Hepatocyte (in vitro differentiated cells): ENCODE measurements around the gene BACH2. TPM values are rescaled to one million over a fixed set of nuclear protein-coding genes. Genes with fewer than 3 reads are reported as not detected.

Source experiments
- DNase-seq: peaks from one replicate; pipeline ENCODE4 v3.0.0-alpha.2; 2016; ENCODE audit warnings: low spot score
- H2AFZ ChIP-seq: fragments of 200-600 bp; sonication (generic); 2 replicates; pipeline ENCODE4 v1.6.0; 2016; ENCODE audit warnings: antibody characterized with exemption, mild to moderate bottlenecking
- H3K27ac ChIP-seq: fragments of 200-600 bp; sonication (generic); 2 replicates; pipeline ENCODE4 v1.5.1; 2016; ENCODE audit warnings: mild to moderate bottlenecking
- H3K27me3 ChIP-seq: fragments of 200-600 bp; sonication (generic); 2 replicates; pipeline ENCODE4 v1.6.1; 2016
- H3K36me3 ChIP-seq: fragments of 200-600 bp; sonication (generic); replicated peaks from 2 replicates; pipeline ENCODE4 v1.5.1; 2016; ENCODE audit warnings: low read depth; ENCODE audit not compliant: insufficient read depth
- H3K4me1 ChIP-seq: fragments of 200-600 bp; sonication (generic); 2 replicates; pipeline ENCODE4 v1.5.1; 2016; ENCODE audit warnings: mild to moderate bottlenecking, moderate library complexity; ENCODE audit not compliant: insufficient read depth
- H3K4me2 ChIP-seq: fragments of 200-600 bp; sonication (generic); 2 replicates; pipeline ENCODE4 v1.6.0; 2016
- H3K4me3 ChIP-seq: fragments of 200-600 bp; sonication (generic); 2 replicates; pipeline ENCODE4 v1.5.1; 2016; ENCODE audit warnings: mild to moderate bottlenecking
- H3K79me2 ChIP-seq: fragments of 200-600 bp; sonication (generic); 2 replicates; pipeline ENCODE4 v1.6.0; 2017; ENCODE audit warnings: mild to moderate bottlenecking
- H3K9me2 ChIP-seq: fragments of 200-600 bp; sonication (generic); replicated peaks from 2 replicates; pipeline ENCODE4 v1.6.0; 2017; ENCODE audit warnings: mild to moderate bottlenecking; ENCODE audit not compliant: insufficient read depth
- H3K9me3 ChIP-seq: fragments of 200-600 bp; sonication (generic); 2 replicates; pipeline ENCODE4 v1.5.1; 2016; ENCODE audit warnings: low read depth, mild to moderate bottlenecking
- H4K20me1 ChIP-seq: fragments of 200-600 bp; sonication (generic); 2 replicates; pipeline ENCODE4 v1.6.0; 2016; ENCODE audit warnings: mild to moderate bottlenecking; ENCODE audit not compliant: insufficient read depth, poor library complexity, severe bottlenecking
- EZH2 ChIP-seq: fragments of 200-600 bp; sonication (generic); IDR thresholded peaks from 2 replicates; pipeline ENCODE4 v1.6.1; 2016; ENCODE audit warnings: antibody characterized with exemption, mild to moderate bottlenecking, borderline replicate concordance
- EZH2phosphoT487 ChIP-seq: fragments of 200-600 bp; sonication (generic); IDR thresholded peaks from one replicate; pipeline ENCODE4 v1.6.1; 2018; ENCODE audit warnings: antibody characterized with exemption, mild to moderate bottlenecking, low read depth, moderate library complexity; ENCODE audit not compliant: unreplicated experiment, severe bottlenecking
- WGBS: methylation state at CpG from one replicate; pipeline ENCODE4 v1.1.6; 2016; ENCODE audit warnings: low lambda C conversion rate; ENCODE audit errors: missing lambda C conversion rate; 5-methylcytosine and 5-hydroxymethylcytosine counted together
- polyA plus RNA-seq: library from polyadenylated mRNA; unstranded; fragments of >200 nt; fragmentation: Nextera tagmentation; extraction: Ambion mirVana; gene quantifications from 2 replicates; pipeline ENCODE4 v1.2.1, GENCODE V29; 2016
- total RNA-seq: library from RNA; depleted of rRNA; stranded (reverse); fragments of >200 nt; gene quantifications from 2 replicates; pipeline ENCODE4 v1.2.3, GENCODE V29; 2014
- TF ChIP-seq, protein P1 (sequence below): fragments of 200-600 bp; sonication (generic); IDR thresholded peaks from 2 replicates; pipeline ENCODE4 v1.5.1; 2016; ENCODE audit warnings: antibody characterized with exemption, mild to moderate bottlenecking; ENCODE audit not compliant: poor library complexity

The BACH2 gene
- total and polyA plus RNA-seq, 2 experiments from 2014 or later: 2.3 to 2.6 TPM

- no peaks in the 10 kb centered on the region for H3K9me3 ChIP-seq
- WGBS: 98% methylated on average over 2 of the region's 2 CpGs
- H3K79me2 ChIP-seq: no peaks in the 10 kb centered on the region
- no peaks in the 10 kb centered on the region for H3K36me3 ChIP-seq
- H3K27me3 ChIP-seq: no peaks in the 10 kb centered on the region
- H4K20me1 ChIP-seq: no peaks in the 10 kb centered on the region
- DNase-seq: no peak
- H2AFZ ChIP-seq: no peak overlapping the region
- H3K9me2 ChIP-seq: no peaks in the 10 kb centered on the region
- H3K4me3 ChIP-seq: no peak overlapping the region
- H3K4me1 ChIP-seq: no peaks in the 10 kb centered on the region
- no peak overlapping the region for H3K27ac ChIP-seq
- TF ChIP-seq, protein P1, sequence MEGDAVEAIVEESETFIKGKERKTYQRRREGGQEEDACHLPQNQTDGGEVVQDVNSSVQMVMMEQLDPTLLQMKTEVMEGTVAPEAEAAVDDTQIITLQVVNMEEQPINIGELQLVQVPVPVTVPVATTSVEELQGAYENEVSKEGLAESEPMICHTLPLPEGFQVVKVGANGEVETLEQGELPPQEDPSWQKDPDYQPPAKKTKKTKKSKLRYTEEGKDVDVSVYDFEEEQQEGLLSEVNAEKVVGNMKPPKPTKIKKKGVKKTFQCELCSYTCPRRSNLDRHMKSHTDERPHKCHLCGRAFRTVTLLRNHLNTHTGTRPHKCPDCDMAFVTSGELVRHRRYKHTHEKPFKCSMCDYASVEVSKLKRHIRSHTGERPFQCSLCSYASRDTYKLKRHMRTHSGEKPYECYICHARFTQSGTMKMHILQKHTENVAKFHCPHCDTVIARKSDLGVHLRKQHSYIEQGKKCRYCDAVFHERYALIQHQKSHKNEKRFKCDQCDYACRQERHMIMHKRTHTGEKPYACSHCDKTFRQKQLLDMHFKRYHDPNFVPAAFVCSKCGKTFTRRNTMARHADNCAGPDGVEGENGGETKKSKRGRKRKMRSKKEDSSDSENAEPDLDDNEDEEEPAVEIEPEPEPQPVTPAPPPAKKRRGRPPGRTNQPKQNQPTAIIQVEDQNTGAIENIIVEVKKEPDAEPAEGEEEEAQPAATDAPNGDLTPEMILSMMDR: no peak
- TF ChIP-seq EZH2: no peak
- no peak for TF ChIP-seq EZH2phosphoT487
- no peak overlapping the region for H3K4me2 ChIP-seq
Measured at GRCh38 chr6:90045535-90045934, 251.1 kb downstream of the BACH2 start.

DNA sequence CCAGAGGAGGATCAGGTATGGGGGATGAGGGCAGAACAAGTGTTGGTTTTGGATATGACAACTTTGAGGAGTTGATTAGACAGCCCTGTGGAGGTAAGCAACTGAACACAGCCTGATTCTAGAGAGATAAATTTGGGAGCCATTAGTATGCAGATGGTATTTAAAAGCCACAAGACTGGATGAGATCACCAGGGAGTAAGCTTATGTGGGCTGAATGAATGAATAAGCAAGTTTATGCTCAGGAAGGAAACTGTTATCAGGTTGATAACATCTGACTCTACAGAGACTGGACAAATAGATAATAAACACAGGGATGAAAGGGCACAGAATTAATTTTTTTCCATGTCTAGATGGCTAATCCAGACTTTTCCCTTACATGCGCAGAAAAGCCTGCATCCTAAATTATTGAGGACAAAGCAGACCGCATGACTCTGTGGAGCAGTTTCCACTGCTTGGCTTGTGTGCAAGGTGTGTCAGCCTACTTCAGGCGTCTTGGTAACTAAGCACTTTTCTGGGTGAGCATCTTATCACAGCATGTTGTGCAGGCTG is 251.7 kb downstream of the BACH2 start:
- H3K9me3 ChIP-seq: no peaks in the 10 kb centered on the region
- WGBS: 55% methylated on average over 3 of the region's 3 CpGs
- no peaks in the 10 kb centered on the region for H3K27me3 ChIP-seq
- no peak overlapping the region for H3K27ac ChIP-seq
- H4K20me1 ChIP-seq: no peaks in the 10 kb centered on the region
- TF ChIP-seq EZH2phosphoT487 (no peak), EZH2 (no peak)
- TF ChIP-seq, protein P1: no peak
- no peak overlapping the region for H3K4me3 ChIP-seq
- H3K4me2 ChIP-seq: no peak overlapping the region
- DNase-seq: no peak
- H2AFZ ChIP-seq: no peak overlapping the region
- no peaks in the 10 kb centered on the region for H3K36me3 ChIP-seq
- no peaks in the 10 kb centered on the region for H3K9me2 ChIP-seq
- no peaks in the 10 kb centered on the region for H3K79me2 ChIP-seq
- no peaks in the 10 kb centered on the region for H3K4me1 ChIP-seq

DNA sequence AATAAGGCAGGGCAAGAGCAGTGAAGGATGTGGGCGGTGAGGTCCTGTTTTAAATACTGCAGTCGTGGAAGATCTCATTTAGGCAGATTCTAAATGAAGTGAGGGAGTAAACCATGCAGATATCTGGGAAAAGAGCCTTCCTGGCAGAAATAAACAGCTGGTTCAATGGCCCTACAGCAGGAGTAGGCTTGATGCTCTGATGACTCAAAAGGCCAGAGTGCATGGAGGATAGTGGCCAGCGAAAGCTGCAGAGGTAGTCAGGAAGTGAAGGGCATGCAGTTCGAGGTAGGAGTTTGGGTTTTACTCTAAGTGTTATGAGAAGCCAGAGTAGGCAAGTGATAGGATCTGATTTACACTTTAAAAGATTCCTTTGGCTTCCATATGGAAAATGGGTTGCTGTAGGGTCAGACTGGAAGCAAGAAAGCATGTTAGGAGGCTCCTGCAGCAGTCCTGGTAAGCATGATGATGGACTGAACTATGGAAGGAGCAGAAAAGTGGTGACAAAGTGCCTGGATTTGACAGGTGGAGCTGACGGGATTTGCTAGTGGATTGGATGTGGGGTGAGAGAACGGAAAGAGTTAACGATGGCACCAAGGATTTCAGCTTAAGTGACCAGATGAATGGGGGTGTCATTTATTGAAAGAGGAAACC is 252.3 kb downstream of the BACH2 start:
- H3K27me3 ChIP-seq: no peaks in the 10 kb centered on the region
- no peak overlapping the region for H3K4me3 ChIP-seq
- H3K36me3 ChIP-seq: no peaks in the 10 kb centered on the region
- H2AFZ ChIP-seq: no peak overlapping the region
- H3K4me1 ChIP-seq: no peaks in the 10 kb centered on the region
- DNase-seq: no peak
- no peaks in the 10 kb centered on the region for H3K9me2 ChIP-seq
- WGBS: 93% methylated on average over 7 of the region's 7 CpGs
- H3K4me2 ChIP-seq: no peak overlapping the region
- TF ChIP-seq EZH2: no peak
- TF ChIP-seq, protein P1: no peak
- TF ChIP-seq EZH2phosphoT487: no peak
- H4K20me1 ChIP-seq: no peaks in the 10 kb centered on the region
- H3K27ac ChIP-seq: no peak overlapping the region
- H3K79me2 ChIP-seq: no peaks in the 10 kb centered on the region
- no peaks in the 10 kb centered on the region for H3K9me3 ChIP-seq
